Activated naive CD8-positive, alpha-beta T cell treated with anti-CD3 and anti-CD28 coated beads, Interleukin-2, amount 50 U/mL, for 16 hours (primary cell): Measurements from ENCODE around the gene KRT39.
"Not testable (repeated sequence)": the region's sequence is repeated elsewhere in the genome, so short reads cannot be mapped to it uniquely, and the experiment has no call there.

Experiments
- DNase-seq: peaks from one replicate; pipeline ENCODE4 v3.0.0-alpha.2; 2020; ENCODE audit warnings: low read depth, low spot score

The KRT39 gene

DNA sequence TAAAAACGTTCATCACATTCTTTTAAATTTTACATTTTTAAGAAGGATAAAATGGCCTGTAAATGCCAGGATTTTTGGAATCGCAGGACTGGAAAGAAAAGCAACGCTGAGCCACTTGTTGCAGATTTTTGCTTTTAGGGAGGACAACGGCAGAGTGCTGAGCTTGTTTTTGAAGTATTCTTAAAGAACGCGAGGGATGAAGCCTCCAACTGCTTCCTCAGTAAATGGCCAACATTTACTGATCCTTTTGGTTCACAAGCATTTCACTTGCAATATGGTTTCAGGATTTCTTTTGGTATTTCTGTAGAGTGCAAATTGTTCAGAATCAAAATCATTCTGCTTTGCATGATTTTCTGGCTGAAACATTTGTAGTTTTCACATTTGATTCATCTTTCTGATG, 26.5 kb downstream of the KRT39 start:
- DNase-seq, result no peak

- no peak for DNase-seq
These were observed 27.8 kb downstream of the KRT39 start for GRCh38 chr17:40938981-40939380.

DNA sequence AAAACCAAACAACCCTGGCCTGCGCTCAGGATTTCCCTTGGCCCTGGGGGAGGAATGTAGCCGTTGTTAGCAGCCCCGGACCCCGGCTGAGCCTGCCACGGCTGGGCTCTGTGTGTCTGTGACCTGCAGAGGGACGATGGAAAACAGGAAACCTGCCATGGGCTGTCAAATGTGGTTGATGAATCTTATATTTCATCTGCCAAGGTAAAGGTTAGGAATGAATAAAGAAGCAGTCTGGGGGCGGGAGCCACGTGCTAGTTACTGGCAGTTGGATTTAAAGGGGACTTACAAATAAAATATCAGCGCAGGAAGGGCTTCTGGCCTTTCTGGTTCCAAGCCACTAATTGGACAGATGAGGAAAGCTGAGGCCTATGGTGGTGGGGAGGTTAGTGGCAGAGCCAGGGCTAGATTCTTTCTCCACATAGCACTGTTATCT, 29.3 kb downstream of the KRT39 start, which contains the start of gene KRT23:
TSS of gene KRT23 (minus strand) at position 263 of the 436 bp plus-strand sequence. CDS start 1,043 bp downstream, outside the sequence.
- DNase-seq, result no peak

DNA sequence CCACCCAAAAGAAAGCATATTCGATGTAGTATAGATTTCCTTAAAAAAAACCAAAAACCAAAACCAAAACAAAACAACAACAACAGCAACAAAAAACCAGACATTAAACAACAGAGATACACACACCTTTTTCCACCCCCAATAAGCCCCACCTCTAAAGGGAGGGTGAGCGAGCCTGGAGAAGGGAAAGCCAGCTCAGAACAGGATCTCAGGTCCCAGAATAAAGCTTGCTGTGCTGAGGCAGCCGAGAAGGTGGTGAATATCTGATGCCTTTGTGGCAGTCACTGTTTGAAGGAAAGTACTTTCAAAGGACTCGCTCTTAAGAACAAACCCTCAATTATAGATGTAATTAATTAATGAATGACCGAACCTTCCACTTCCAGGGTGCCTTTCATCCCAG, 29.8 kb downstream of the KRT39 start:
- no peak for DNase-seq

DNA sequence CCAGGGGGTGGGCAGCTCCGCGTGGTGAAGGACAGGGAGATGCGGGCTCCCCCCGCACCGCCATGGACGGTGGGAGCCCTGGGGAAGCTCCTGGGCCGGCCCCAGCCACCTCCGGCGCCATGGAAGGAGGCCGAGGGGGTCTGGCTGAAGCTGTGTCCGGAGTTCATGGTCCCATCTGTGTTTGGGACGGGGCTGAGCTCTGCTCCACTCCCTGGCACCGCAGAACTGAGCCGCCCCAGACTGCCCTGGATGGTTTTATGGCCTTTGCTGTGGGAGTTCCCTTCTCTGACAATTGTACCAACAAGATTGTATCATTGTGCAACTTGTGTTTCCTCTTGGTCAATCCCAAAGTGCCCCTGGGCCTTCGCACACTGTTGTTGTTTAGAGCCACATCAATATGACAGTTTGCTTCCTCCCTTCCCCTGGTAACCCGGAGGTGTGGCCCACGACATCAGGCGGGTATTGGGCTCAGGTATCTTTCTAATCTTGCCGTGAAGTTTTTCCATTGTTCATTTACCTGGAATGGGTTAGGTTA, 30.2 kb downstream of the KRT39 start:
- DNase-seq, result no peak

GRCh38 chr17:40935624-40936023, 31.1 kb downstream of the KRT39 start:
- no peak for DNase-seq

DNA sequence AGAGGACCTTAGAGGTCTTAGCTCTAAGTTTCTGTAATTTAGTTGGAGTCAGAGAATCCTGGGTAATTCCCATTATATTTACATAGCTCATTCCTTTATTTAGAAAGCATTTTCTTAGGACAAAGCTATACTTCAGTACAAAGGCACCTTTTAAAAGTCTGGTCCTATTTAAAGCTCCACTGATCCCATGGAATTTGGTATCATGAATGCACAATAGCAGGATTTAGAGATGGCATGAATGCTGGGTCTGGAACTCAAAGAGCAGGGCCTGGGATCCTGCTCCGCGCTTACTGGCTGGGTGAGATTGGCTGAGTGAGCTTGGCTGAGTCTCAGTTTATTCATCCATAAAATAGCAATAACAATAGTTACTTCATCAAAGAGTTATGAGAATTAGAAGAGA, 34.1 kb downstream of the KRT39 start:
- no peak for DNase-seq

- DNase-seq, result no peak
These were observed 35.4 kb downstream of the KRT39 start for GRCh38 chr17:40931311-40931710.

DNA sequence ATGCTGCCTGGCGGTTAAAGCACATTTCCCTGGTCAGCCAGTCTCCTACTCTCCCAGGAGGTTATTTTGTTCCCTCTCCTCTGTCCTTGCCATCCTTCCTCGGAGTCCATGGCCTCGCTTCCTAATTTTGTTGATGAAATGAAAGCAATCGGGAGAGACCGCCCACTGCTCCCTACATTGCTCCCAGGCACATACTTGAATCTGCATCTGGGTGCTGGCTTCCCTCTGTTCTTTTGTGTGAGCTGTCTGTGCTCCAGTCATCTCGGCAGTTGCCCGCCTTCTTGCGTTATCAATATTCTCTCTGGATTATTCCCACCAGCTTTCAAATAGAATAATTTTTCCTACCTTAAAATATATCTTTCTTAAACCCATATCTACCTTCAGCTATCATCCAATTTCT, 40.4 kb downstream of the KRT39 start:
- no peak for DNase-seq

GRCh38 chr17:40922239-40922638, 44.5 kb downstream of the KRT39 start:
- DNase-seq, result no peak

DNA sequence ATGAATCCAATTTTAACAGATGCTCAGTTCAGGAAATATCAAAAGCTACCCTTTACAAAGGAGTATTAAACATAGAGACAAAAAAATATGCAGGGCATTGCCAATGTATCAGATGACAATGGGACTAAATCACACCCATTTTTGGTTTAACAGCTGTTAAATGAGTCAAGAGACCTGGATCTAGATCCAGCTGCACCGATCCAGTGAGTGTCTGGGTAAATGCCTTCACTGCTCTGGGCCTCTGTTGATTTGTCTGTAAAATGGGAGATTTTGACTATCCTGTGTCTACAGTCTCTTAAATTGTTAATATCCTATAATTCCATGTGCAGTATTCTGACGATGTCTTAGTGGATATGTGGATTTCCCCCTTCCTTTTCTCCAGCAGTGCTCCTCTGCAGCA, 45.7 kb downstream of the KRT39 start:
- no peak for DNase-seq

DNA sequence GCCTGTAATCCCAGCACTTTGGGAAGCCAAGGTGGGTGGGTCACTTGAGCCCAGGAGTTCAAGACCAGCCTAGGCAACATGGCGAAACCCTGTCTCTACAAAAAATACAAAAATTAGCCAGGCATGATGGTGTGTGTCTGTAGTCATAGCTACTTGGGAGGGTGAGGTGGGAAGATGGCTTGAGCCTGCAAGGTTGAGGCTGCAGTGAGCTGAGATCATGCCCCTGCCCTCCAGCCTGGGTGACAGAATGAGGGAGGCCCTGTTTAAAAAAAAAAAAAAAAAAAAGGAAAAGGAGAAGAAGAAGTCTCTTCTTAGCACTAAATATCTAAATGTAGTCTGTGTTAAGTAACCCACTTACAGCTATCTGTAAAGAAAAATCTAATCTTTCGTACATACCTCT, 49.6 kb downstream of the KRT39 start:
- DNase-seq, result not testable (repeated sequence)

DNA sequence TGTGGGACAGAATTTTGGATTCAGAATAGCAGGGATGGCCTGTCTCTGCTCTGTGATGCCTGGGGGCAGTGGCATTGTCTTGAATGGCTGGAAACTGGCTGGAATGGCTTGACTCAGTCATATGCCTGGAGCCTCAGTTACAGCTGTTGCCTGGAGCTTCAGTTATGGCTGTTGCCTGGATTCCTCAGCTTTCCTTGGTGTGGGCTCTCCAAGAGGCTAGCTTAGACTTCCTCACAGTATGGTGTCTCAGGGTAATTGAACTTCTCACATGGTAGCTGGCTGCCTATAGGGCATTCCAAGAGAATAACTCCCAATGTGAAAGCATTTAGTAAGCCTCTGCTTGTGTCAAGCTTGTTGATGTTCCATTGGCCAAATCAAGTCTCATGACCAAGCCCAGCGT, 50.4 kb downstream of the KRT39 start:
- no peak for DNase-seq

GRCh38 chr17:40915721-40916256, 51.0 kb downstream of the KRT39 start:
- DNase-seq, result no peak

- no peak for DNase-seq
These were observed 51.5 kb downstream of the KRT39 start for GRCh38 chr17:40915199-40915661.

- no peak for DNase-seq
These were observed 52.5 kb downstream of the KRT39 start for GRCh38 chr17:40914075-40914855.

- DNase-seq, result no peak
These were observed 54.1 kb downstream of the KRT39 start for GRCh38 chr17:40912486-40913210.

DNA sequence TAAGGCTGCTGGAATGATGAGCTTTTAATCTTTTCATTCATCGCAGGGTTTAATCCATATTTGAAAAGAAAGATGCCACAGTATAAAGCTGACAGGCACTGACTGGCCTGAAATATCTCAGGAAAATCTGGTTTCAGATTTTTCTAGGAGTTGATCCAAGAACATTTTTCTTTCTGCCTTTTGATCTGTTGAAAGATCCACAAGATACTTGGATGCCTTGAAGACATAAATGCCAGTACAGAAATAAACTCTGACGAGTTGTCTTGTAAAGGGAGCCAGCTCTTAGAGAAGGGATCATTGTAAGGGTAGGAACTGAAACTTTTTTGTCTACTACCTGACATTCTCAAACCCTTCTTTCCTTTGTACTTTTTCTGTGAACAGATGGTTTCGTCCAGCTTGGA, 56.3 kb downstream of the KRT39 start:
- DNase-seq, result no peak

- DNase-seq, result no peak
These were observed 57.0 kb downstream of the KRT39 start for GRCh38 chr17:40909755-40910154.

DNA sequence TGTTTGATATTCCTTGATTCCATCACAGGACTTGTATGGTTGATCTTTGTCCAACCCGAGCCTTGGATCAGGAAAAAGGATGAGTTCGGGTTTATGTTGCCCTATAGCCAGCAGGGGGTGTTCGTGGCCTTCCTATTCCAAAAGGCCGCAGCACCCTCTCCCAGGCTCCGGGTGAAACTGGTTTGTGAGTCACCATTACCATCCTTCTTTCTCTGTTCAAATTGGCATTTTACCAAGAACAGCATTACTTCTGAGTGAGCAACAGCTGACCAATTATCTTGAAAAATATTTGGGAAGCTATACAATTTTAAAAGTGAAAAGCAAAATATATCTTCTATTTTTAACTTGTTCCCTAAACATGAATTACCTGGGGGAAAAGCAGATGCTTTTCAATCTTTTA, 57.4 kb downstream of the KRT39 start:
- peak; percentile 23 for DNase-seq
